GM06990 (cell line): ENCODE measurements around the gene TREM1.

Source experiments
- DNase-seq: peaks from one replicate; pipeline ENCODE4 v3.0.0-alpha.2; 2011; ENCODE audit not compliant: insufficient read length; ENCODE audit errors: extremely low read depth
- H3K27me3 ChIP-seq: replicated peaks from 2 replicates; pipeline ENCODE4 v1.6.0; 2011; ENCODE audit warnings: low read length; ENCODE audit not compliant: control insufficient read depth, insufficient read depth
- H3K36me3 ChIP-seq: 2 replicates; pipeline ENCODE4 v1.5.1; 2011; ENCODE audit warnings: low read length; ENCODE audit not compliant: control insufficient read depth, insufficient read depth
- H3K4me3 ChIP-seq: replicated peaks from 2 replicates; pipeline ENCODE4 v1.5.1; 2011; ENCODE audit warnings: low read depth, mild to moderate bottlenecking, control low read depth, low read length
- CTCF ChIP-seq: IDR thresholded peaks from 2 replicates; pipeline ENCODE4 v1.5.1; 2011; ENCODE audit warnings: low read length, control low read depth, mild to moderate bottlenecking, inconsistent platforms; ENCODE audit not compliant: insufficient read depth, poor library complexity, severe bottlenecking

TREM1 gene

GRCh38 chr6:41266541-41266940 lies 19.9 kb downstream of the TREM1 start:
- Histone ChIP-seq H3K27me3 (no peaks in the 10 kb centered on the region), H3K36me3 (no peaks in the 10 kb centered on the region), H3K4me3 (no peak overlapping the region)
- no peak for TF ChIP-seq CTCF
- DNase-seq: no peak

GRCh38 chr6:41263267-41263666 lies 23.2 kb downstream of the TREM1 start:
- no peak for DNase-seq
- H3K27me3 ChIP-seq: no peaks in the 10 kb centered on the region
- no peak overlapping the region for H3K4me3 ChIP-seq
- no peaks in the 10 kb centered on the region for H3K36me3 ChIP-seq
- no peak for TF ChIP-seq CTCF

- Histone ChIP-seq H3K4me3 (no peak overlapping the region), H3K27me3 (no peaks in the 10 kb centered on the region), H3K36me3 (no peaks in the 10 kb centered on the region)
- no peak for TF ChIP-seq CTCF
- no peak for DNase-seq
Measured at GRCh38 chr6:41262401-41262800, 24.1 kb downstream of the TREM1 start.

- DNase-seq: no peak
- H3K4me3 ChIP-seq: no peak overlapping the region
- no peaks in the 10 kb centered on the region for H3K27me3 ChIP-seq
- no peaks in the 10 kb centered on the region for H3K36me3 ChIP-seq
- no peak for TF ChIP-seq CTCF
Measured at GRCh38 chr6:41258196-41258493, 28.3 kb downstream of the TREM1 start.

- DNase-seq: no peak
- no peak for TF ChIP-seq CTCF
- Histone ChIP-seq H3K4me3 (no peak overlapping the region), H3K27me3 (no peaks in the 10 kb centered on the region), H3K36me3 (no peaks in the 10 kb centered on the region)
Measured at GRCh38 chr6:41257369-41258195, 28.9 kb downstream of the TREM1 start.

- Histone ChIP-seq H3K27me3 (no peaks in the 10 kb centered on the region), H3K36me3 (no peaks in the 10 kb centered on the region), H3K4me3 (no peak overlapping the region)
- TF ChIP-seq CTCF: no peak
- DNase-seq: no peak
Measured at GRCh38 chr6:41256383-41256782, 30.1 kb downstream of the TREM1 start.
